Tibial artery (tissue), 4 donors: ENCODE data around the gene LRCH1.

Experiments
- DNase-seq, 2 donors: peaks; one replicate each; pipeline ENCODE4 v3.0.0-alpha.2; 2019
- H3K27ac ChIP-seq, 2 donors: fragments of 200-600 bp; sonication (generic) in 1 of 2; 1 replicate in 1 of 2; 2 replicates in 1 of 2; pipeline ENCODE4 v1.5.1; 2018 to 2019; ENCODE audit warnings: mild to moderate bottlenecking in 1 of 2
- H3K27me3 ChIP-seq, 2 donors: fragments of 200-600 bp; sonication (generic) in 1 of 2; one replicate each; pipeline versions ENCODE4 v1.5.1 to v1.6.0; 2016 to 2019
- H3K36me3 ChIP-seq, 3 donors: fragments of 200-600 bp; sonication (generic) in 2 of 3; one replicate each; pipeline ENCODE4 v1.5.1; 2016 to 2019; ENCODE audit warnings: mild to moderate bottlenecking in 2 of 3
- H3K4me1 ChIP-seq, 4 donors: fragments of 200-600 bp; sonication (generic) in 2 of 4; 1 replicate in 3 of 4; 2 replicates in 1 of 4; pipeline ENCODE4 v1.5.1; 2016 to 2019
- H3K4me3 ChIP-seq, 2 donors: fragments of 200-600 bp; sonication (generic) in 1 of 2; 1 replicate in 1 of 2; 2 replicates in 1 of 2; pipeline ENCODE4 v1.5.1; 2018 to 2019; ENCODE audit warnings: mild to moderate bottlenecking in 2 of 2
- H3K9me3 ChIP-seq, 3 donors: fragments of 200-600 bp; sonication (generic) in 1 of 3; one replicate each; pipeline ENCODE4 v1.5.1; 2016 to 2019
- CTCF ChIP-seq, 2 experiments: fragments of 200-600 bp in 1 of 2; fragments of 450-650 bp in 1 of 2; IDR thresholded peaks; one replicate each; pipeline ENCODE4 v1.5.1; 2017 to 2019; ENCODE audit warnings: antibody characterized with exemption in 2 of 2, mild to moderate bottlenecking in 1 of 2, moderate library complexity in 1 of 2
- intact Hi-C: fragments of 100-400 bp; cut with DNase I; formaldehyde crosslinking; loops from one replicate; pipeline ENCODE4 v1.15.0; 2023; ENCODE audit warnings: low total_unique reads

The LRCH1 gene

GRCh38 chr13:46648166-46648607 is 95.2 kb downstream of the LRCH1 start:
- TF ChIP-seq CTCF (IDR thresholded peaks at IDR 0.05) = no peak
- no peak overlapping the region for H3K4me3 ChIP-seq
- peaks cover 0 to 39% (median 14%) of the 10 kb centered on the region in 4 donors for H3K4me1 ChIP-seq
- intact Hi-C loops = no loop called here
- H3K36me3 ChIP-seq = no peaks in the 10 kb centered on the region
- no peak for DNase-seq
- H3K27me3 ChIP-seq = no peaks in the 10 kb centered on the region
- H3K9me3 ChIP-seq = no peaks in the 10 kb centered on the region
- no peak overlapping the region for H3K27ac ChIP-seq

- Histone ChIP-seq H3K4me3 (no peak overlapping the region), H3K4me1 (peaks cover 0 to 26% (median 5%) of the 10 kb centered on the region in 4 donors), H3K9me3 (no peaks in the 10 kb centered on the region), H3K27ac (no peak overlapping the region), H3K27me3 (no peaks in the 10 kb centered on the region), H3K36me3 (no peaks in the 10 kb centered on the region)
- intact Hi-C loops = no loop called here
- no peak for TF ChIP-seq CTCF (IDR thresholded peaks at IDR 0.05)
- DNase-seq = no peak
Observed at GRCh38 chr13:46649816-46650215, 96.8 kb downstream of the LRCH1 start.

GRCh38 chr13:46654951-46655350 is 102.0 kb downstream of the LRCH1 start:
- H3K4me1 ChIP-seq = peaks cover 0 to 46% (median 30%) of the 10 kb centered on the region in 4 donors
- H3K36me3 ChIP-seq = no peaks in the 10 kb centered on the region
- H3K4me3 ChIP-seq = no peak overlapping the region
- TF ChIP-seq CTCF (IDR thresholded peaks at IDR 0.05) = no peak
- no peaks in the 10 kb centered on the region for H3K27me3 ChIP-seq
- intact Hi-C loops = no loop called here
- no peaks in the 10 kb centered on the region for H3K9me3 ChIP-seq
- peak overlapping the region; percentile 76 to 83 for H3K27ac ChIP-seq
- DNase-seq = no peak

GRCh38 chr13:46655377-46656180 is 102.6 kb downstream of the LRCH1 start:
- no peak for TF ChIP-seq CTCF (IDR thresholded peaks at IDR 0.05)
- no peaks in the 10 kb centered on the region for H3K36me3 ChIP-seq
- H3K4me3 ChIP-seq = peak overlapping the region; percentile 24 to 29
- peak overlapping the region; percentile 76 to 83 for H3K27ac ChIP-seq
- no peak for DNase-seq
- H3K27me3 ChIP-seq = no peaks in the 10 kb centered on the region
- H3K9me3 ChIP-seq = no peaks in the 10 kb centered on the region
- intact Hi-C loops = no loop called here
- H3K4me1 ChIP-seq = peaks cover 0 to 51% (median 30%) of the 10 kb centered on the region in 4 donors

DNA sequence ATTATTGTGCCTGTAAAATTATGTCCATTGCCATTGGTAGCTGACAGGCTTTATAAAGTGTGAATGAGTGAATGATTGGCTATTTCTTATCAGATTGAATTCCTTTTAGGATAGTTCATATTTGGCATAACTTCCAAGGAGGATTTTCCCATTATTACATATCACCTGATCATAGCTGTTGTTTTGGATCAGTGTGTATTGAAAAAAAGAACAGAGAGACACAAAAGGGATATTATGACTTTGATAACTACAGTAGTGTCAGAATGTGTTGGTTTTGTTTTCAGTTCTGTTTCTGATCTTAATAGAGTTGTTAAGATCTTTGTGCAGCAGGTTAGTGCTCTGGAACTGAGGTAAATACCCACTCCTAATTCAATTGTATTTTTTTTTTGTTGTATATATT is 103.8 kb downstream of the LRCH1 start:
- H3K4me1 ChIP-seq = peaks cover 0 to 51% (median 30%) of the 10 kb centered on the region in 4 donors
- H3K9me3 ChIP-seq = no peaks in the 10 kb centered on the region
- TF ChIP-seq CTCF (IDR thresholded peaks at IDR 0.05) = no peak
- no peaks in the 10 kb centered on the region for H3K27me3 ChIP-seq
- H3K36me3 ChIP-seq = no peaks in the 10 kb centered on the region
- intact Hi-C loops = no loop called here
- no peak for DNase-seq
- no peak overlapping the region for H3K4me3 ChIP-seq
- peak overlapping the region; percentile 76 to 83 for H3K27ac ChIP-seq
